Adrenal gland (tissue), 5 donors: ENCODE measurements around the gene IPO11.

Experiments
- POLR2A ChIP-seq, 2 donors: fragments of 450-650 bp; IDR thresholded peaks; one replicate each; pipeline ENCODE4 v1.6.1; 2017; ENCODE audit warnings: antibody characterized with exemption in 2 of 2, mild to moderate bottlenecking in 2 of 2, moderate library complexity in 1 of 2
- TF ChIP-seq, protein P1 (sequence below), 6 experiments: fragments of 450-650 bp in 4 of 6; fragments of 200-600 bp in 2 of 6; sonication (generic) in 1 of 6; IDR thresholded peaks; 1 replicate in 5 of 6; 2 replicates in 1 of 6; pipeline versions ENCODE4 v1.5.1 to v1.8.0; 2016 to 2021; ENCODE audit warnings: antibody characterized with exemption in 6 of 6, mild to moderate bottlenecking in 2 of 6, moderate library complexity in 1 of 6
- donor health status: DM: no; HTN: no; CAD: no.

DNA sequence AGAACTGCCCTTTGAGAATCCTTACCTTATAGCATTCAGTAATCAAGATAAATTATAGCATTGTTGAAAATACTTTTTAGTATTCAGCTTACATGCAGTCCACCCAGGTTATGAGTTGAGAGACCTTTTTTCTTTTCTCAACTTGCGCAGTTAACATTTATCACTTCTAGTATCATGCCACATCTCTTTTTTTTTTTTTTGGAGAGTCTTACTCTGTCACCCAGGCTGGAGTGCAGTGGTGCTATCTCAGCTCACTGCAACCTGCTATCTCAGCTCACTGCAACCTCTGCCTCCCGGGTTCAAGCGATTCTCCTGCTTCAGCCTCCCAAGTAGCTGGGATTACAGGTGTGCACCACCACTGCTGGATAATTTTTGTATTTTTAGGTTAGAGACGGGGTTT is 195.1 kb downstream of the IPO11 start:
- TF ChIP-seq POLR2A (IDR thresholded peaks at IDR 0.05) = no peak
- TF ChIP-seq, protein P1, sequence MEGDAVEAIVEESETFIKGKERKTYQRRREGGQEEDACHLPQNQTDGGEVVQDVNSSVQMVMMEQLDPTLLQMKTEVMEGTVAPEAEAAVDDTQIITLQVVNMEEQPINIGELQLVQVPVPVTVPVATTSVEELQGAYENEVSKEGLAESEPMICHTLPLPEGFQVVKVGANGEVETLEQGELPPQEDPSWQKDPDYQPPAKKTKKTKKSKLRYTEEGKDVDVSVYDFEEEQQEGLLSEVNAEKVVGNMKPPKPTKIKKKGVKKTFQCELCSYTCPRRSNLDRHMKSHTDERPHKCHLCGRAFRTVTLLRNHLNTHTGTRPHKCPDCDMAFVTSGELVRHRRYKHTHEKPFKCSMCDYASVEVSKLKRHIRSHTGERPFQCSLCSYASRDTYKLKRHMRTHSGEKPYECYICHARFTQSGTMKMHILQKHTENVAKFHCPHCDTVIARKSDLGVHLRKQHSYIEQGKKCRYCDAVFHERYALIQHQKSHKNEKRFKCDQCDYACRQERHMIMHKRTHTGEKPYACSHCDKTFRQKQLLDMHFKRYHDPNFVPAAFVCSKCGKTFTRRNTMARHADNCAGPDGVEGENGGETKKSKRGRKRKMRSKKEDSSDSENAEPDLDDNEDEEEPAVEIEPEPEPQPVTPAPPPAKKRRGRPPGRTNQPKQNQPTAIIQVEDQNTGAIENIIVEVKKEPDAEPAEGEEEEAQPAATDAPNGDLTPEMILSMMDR (IDR thresholded peaks at IDR 0.05) = no peak
